Activated CD8-positive, alpha-beta memory T cell treated with anti-CD3 and anti-CD28 coated beads, Interleukin-2, amount 10 ng/mL, durations not matched to agents 7 days and 5 days (primary cell): Measurements from ENCODE around the gene CORO2A. TPM values are rescaled to one million over a fixed set of nuclear protein-coding genes. Genes with fewer than 3 reads are reported as not detected.

Experiments
- ATAC-seq: fragments of 150-1000 bp; cut with Tn5 transposase; one replicate; pipeline ENCODE4 v1.10.0; 2021; ENCODE audit warnings: moderate library complexity
- CTCF ChIA-PET: fragments of 350-600 bp; sonication (Branson Sonifier 250); formaldehyde crosslinking; loops from one replicate; lab custom pipeline; 2021; ENCODE audit warnings: antibody characterized with exemption; lab: Charles Lee
- DNase-seq: peaks from one replicate; pipeline ENCODE4 v3.0.0-alpha.2; 2020
- H3K27ac Mint-ChIP-seq: one replicate; pipeline ENCODE4 v1.8.0; 2021; ENCODE audit warnings: mild to moderate bottlenecking, mixed read lengths
- H3K27me3 Mint-ChIP-seq: one replicate; pipeline ENCODE4 v1.8.0; 2021; ENCODE audit warnings: mixed read lengths
- H3K36me3 Mint-ChIP-seq: one replicate; pipeline ENCODE4 v1.8.0; 2021; ENCODE audit warnings: mild to moderate bottlenecking, mixed read lengths
- H3K4me1 Mint-ChIP-seq: one replicate; pipeline ENCODE4 v1.8.0; 2021; ENCODE audit warnings: mixed read lengths
- H3K4me3 Mint-ChIP-seq: one replicate; pipeline ENCODE4 v1.8.0; 2021; ENCODE audit warnings: mild to moderate bottlenecking, moderate library complexity, mixed read lengths
- H3K9me3 Mint-ChIP-seq: one replicate; pipeline ENCODE4 v1.8.0; 2022; ENCODE audit warnings: low read depth, mixed read lengths
- total RNA-seq, 2 experiments: library from RNA; stranded (reverse); gene quantifications; one replicate each; pipeline ENCODE4 v1.2.3, GENCODE V29; 2021

CORO2A gene
- total RNA-seq, 2 experiments from 2014 or later, result 6.2 to 11.5 TPM

DNA sequence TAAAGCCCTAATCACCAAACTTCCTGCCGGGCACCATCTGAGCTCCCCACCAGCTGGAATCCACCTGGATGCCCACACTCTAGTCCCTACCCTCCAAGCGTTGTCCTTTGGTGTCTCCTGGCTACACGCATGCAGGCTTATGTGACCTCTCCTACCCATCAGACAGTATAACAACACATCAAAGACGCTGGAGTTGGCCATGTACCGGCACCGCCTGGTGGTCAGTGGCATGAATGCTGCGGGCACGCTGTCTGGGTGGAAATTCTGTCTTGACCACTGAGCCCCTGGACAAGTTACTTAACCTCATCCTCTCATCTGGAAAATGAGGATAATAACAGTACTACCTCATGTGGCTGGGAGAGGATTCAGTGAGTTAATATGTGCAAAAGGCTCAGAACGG, 23.4 kb upstream of the CORO2A start:
- Mint-ChIP-seq H3K36me3 (no peaks in the 10 kb centered on the region), H3K27me3 (no peaks in the 10 kb centered on the region), H3K4me3 (no peak overlapping the region), H3K27ac (no peak overlapping the region), H3K4me1 (peaks cover 13% of the 10 kb centered on the region), H3K9me3 (no peaks in the 10 kb centered on the region)
- ATAC-seq (no peak), DNase-seq (no peak)
- CTCF ChIA-PET, result interaction anchor here (0.8 kb wide), 1 partner anchor 10 kb away, joined by 3 read pairs; no protein-coding TSS in a partner anchor

DNA sequence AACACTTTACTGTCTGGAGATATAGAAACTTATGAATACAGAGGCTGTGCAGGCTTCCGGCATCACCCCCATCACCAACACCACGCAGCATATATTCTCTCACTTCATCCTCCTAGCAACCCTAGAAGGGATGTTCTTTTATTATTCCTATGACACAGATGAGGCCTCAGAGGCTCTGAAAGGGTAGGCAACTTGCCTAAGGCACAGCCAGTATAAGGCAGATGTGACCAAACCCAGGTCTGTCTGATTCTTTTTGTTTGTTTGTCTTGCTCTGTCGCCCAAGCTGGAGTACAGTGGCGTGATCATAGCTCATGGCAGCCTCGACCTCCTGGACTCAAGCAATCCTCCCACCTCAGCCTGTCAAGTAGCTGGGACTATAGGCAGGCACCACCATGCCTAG, 22.8 kb upstream of the CORO2A start:
- H3K4me3 Mint-ChIP-seq, result no peak overlapping the region
- no peaks in the 10 kb centered on the region for H3K27me3 Mint-ChIP-seq
- no peak for ATAC-seq
- H3K9me3 Mint-ChIP-seq, result no peaks in the 10 kb centered on the region
- peaks cover 13% of the 10 kb centered on the region for H3K4me1 Mint-ChIP-seq
- no peak overlapping the region for H3K27ac Mint-ChIP-seq
- CTCF ChIA-PET, result interaction anchor here (0.8 kb wide), 1 partner anchor 10 kb away, joined by 3 read pairs; no protein-coding TSS in a partner anchor
- no peak for DNase-seq
- no peaks in the 10 kb centered on the region for H3K36me3 Mint-ChIP-seq

DNA sequence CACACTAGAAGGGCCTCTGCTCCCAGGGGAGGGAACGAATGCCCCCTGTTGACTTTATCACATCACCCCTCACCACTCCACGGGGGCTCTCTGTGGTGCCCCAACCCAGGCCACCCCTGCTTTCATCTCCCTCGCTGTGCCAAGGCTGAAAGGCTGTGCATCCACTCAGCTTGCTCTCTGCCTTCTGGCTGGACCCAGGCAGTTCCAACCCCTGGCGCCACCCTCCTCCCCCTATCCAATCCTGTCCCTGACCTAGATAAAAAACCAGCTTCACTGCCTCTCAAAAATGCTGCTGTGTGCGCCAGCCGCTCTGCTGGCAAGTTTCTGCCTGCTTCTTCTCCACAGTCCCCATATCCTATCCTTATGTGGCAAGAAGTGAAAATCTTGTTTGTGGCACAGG, 22.4 kb upstream of the CORO2A start:
- no peak for DNase-seq
- Mint-ChIP-seq H3K27ac (no peak overlapping the region), H3K36me3 (no peaks in the 10 kb centered on the region), H3K4me1 (peaks cover 13% of the 10 kb centered on the region), H3K27me3 (no peaks in the 10 kb centered on the region), H3K4me3 (no peak overlapping the region), H3K9me3 (no peaks in the 10 kb centered on the region)
- no peak for ATAC-seq
- CTCF ChIA-PET, result interaction anchor here (0.8 kb wide), 1 partner anchor 9 kb away, joined by 3 read pairs; no protein-coding TSS in a partner anchor

DNA sequence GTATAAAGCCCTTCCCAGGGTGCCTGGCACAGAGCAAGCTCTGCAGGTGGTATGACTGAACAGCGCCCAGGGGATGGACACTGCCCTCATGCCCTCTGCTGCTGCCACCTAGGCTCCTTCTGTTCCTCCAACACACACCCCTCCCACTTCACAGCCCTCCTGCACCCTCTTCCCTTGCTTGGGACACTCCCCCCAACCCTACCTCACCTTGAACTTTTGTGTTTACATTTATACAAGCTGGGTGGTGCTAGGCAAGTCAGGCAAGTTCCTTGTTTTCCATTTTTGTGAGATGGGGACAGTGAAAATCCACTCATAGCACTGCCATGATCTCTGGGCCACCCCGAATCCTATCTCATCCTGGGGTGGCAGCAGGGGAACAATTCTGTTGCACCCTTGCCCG, 18.8 kb upstream of the CORO2A start:
- H3K27ac Mint-ChIP-seq, result no peak overlapping the region
- peaks cover 13% of the 10 kb centered on the region for H3K4me1 Mint-ChIP-seq
- ATAC-seq, result no peak
- H3K9me3 Mint-ChIP-seq, result no peaks in the 10 kb centered on the region
- no peak for DNase-seq
- CTCF ChIA-PET, result interaction anchor here (0.7 to 1.3 kb wide), 4 partner anchors 10 to 105 kb away, joined by 3 read pairs; no protein-coding TSS in a partner anchor
- H3K36me3 Mint-ChIP-seq, result no peaks in the 10 kb centered on the region
- no peak overlapping the region for H3K4me3 Mint-ChIP-seq
- H3K27me3 Mint-ChIP-seq, result no peaks in the 10 kb centered on the region

DNA sequence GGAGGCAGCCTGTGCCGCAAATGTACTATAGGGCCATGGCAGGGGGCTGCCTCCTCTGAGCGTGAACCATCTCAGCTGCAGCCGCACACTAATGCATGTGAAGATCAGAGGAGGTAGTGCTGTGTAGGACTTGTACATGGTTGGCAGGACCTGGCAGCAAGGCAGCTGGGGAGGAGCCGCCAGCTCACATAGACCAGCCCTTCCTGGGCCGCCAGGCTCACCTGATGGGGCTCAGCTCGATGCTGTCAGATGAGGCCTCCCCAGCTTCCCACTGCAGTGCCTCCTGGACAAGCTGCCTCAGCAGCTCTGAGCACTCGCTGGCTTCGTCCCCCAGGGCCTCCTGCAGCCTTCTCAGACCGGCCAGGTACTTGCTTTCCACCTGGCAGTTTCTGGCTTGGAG, 18.0 kb upstream of the CORO2A start:
- H3K27ac Mint-ChIP-seq, result no peak overlapping the region
- no peaks in the 10 kb centered on the region for H3K27me3 Mint-ChIP-seq
- ATAC-seq (no peak), DNase-seq (no peak)
- H3K4me1 Mint-ChIP-seq, result peaks cover 17% of the 10 kb centered on the region
- no peaks in the 10 kb centered on the region for H3K36me3 Mint-ChIP-seq
- H3K9me3 Mint-ChIP-seq, result no peaks in the 10 kb centered on the region
- CTCF ChIA-PET, result interaction anchor here (1.1 kb wide), 1 partner anchor 105 kb away, joined by 3 read pairs; no protein-coding TSS in a partner anchor
- no peak overlapping the region for H3K4me3 Mint-ChIP-seq

DNA sequence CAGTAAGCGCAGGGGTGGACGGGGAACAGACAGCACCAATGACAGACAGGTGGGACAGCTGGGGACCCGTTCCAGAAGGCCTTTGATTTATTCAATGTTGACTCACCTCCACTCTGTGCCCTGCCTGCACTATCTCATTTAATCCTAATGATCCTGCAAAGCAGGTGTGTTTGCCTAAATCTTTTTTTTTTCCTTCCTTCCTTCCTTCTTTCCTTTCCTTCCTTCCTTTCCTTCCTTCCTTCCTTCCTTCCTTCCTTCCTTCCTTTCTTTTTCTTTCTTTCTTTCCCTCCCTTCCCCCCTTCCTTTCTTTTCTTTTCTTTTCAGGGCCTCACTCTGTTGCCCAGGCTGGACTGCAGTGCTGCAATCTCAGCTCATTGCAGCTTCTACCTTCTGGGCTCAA, 17.1 kb upstream of the CORO2A start:
- H3K27ac Mint-ChIP-seq, result no peak overlapping the region
- no peak overlapping the region for H3K4me3 Mint-ChIP-seq
- H3K4me1 Mint-ChIP-seq, result peaks cover 17% of the 10 kb centered on the region
- no peaks in the 10 kb centered on the region for H3K9me3 Mint-ChIP-seq
- CTCF ChIA-PET, result interaction anchor here (1.3 to 5.2 kb wide), 3 partner anchors 16 to 54 kb away, joined by 4 to 38 read pairs (median 9); partner anchors contain the start of gene TBC1D2
- ATAC-seq (no peak), DNase-seq (no peak)
- H3K36me3 Mint-ChIP-seq, result no peaks in the 10 kb centered on the region
- no peaks in the 10 kb centered on the region for H3K27me3 Mint-ChIP-seq

DNA sequence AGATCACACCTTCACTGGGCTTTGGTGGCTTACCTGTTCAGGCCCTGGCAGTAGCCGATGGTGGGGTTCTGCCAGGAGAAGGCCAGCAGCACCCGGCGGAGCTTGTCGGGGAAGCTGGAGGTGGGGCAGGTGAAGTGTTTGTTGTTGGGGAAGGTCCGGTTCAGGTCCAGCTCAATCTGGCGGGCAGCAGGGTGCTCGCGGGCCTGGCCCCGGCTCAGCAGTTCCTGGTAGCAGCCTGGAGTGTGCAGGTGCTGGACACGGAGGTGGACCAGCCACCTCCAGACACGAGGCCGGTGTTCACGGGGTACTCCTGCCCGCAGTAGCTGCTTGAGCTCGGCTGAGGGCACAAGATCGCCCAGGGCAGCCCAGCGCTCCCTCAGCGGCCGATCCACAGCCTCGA, 16.2 kb upstream of the CORO2A start:
- no peak overlapping the region for H3K27ac Mint-ChIP-seq
- H3K4me3 Mint-ChIP-seq, result no peak overlapping the region
- ATAC-seq, result no peak
- no peak for DNase-seq
- CTCF ChIA-PET, result interaction anchor here (1.3 to 5.2 kb wide), 3 partner anchors 15 to 55 kb away, joined by 4 to 38 read pairs (median 9); partner anchors contain the start of gene TBC1D2
- peaks cover 13% of the 10 kb centered on the region for H3K4me1 Mint-ChIP-seq
- no peaks in the 10 kb centered on the region for H3K36me3 Mint-ChIP-seq
- no peaks in the 10 kb centered on the region for H3K9me3 Mint-ChIP-seq
- no peaks in the 10 kb centered on the region for H3K27me3 Mint-ChIP-seq

DNA sequence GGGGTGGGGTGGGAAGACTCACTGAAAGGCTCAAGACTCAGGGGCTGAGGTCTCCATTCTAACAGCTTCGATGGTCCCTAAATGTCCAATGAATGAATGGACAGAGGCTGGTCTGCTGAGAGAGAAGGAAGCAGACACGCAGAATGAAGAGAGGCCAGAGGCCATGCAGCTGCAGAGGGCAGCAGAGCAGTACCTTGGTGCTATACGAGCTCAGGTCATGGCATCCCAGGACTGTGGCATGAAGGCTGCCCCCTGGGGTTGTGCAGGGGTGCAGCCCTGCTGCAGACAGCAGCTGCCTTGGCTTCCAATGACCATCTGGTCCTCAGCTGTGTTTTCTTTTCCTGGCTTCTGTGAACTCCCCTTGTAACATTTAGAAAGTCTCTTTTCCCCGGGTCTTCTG, 15.2 kb upstream of the CORO2A start:
- Mint-ChIP-seq H3K27me3 (no peaks in the 10 kb centered on the region), H3K27ac (no peak overlapping the region), H3K9me3 (no peaks in the 10 kb centered on the region), H3K4me1 (peaks cover 4% of the 10 kb centered on the region), H3K4me3 (no peak overlapping the region), H3K36me3 (no peaks in the 10 kb centered on the region)
- CTCF ChIA-PET, result interaction anchor here (1.1 to 5.2 kb wide), 4 partner anchors 14 to 133 kb away, joined by 3 to 38 read pairs (median 10); partner anchors contain the start of gene TBC1D2
- DNase-seq (no peak), ATAC-seq (no peak)

DNA sequence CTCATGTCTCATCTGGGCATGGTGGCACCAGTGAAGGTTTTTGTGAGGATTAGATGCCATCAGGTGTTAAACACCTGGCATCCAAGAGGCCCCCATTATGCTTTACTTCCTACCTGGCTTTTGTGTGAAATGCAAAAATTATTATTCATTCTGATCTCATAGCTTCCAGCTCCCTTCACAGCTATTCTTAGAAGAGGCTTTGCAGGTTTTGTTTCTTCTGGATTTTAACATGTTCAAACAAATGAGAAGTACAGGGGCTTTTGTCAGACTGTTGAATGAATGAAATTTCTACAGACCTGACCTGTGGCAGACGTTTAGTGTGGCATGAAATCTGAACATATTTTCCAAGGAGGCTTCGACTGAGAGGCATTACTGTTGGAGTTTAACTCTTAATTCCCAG, 14.3 kb upstream of the CORO2A start:
- Mint-ChIP-seq H3K36me3 (no peaks in the 10 kb centered on the region), H3K4me1 (peaks cover 6% of the 10 kb centered on the region), H3K27me3 (no peaks in the 10 kb centered on the region), H3K27ac (no peak overlapping the region), H3K9me3 (no peaks in the 10 kb centered on the region), H3K4me3 (no peak overlapping the region)
- no peak for ATAC-seq
- DNase-seq, result no peak
- CTCF ChIA-PET, result interaction anchor here (1.9 to 5.2 kb wide), 4 partner anchors 13 to 132 kb away, joined by 9 to 38 read pairs (median 12); partner anchors contain the start of gene TBC1D2

DNA sequence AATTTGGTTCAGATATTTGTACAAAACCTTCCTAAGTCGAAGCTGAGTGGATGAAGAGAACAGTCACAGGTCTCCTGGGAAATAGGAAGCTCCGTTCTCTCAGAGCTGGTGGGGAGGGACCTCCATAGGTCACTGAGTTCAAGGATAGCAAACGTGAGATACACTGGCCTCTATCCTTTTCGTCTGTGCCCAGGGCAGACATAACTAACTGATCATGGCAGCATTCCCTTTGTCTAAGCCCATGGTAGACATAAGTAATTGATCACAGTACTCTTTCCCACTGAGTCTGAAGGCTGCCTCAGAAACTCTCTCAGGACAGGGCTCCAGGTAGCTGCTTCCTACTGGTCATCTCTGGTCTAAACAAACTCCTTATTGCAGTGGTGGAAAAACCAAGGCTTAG, 12.3 kb upstream of the CORO2A start:
- Mint-ChIP-seq H3K27ac (no peak overlapping the region), H3K4me1 (peaks cover 12% of the 10 kb centered on the region), H3K9me3 (no peaks in the 10 kb centered on the region), H3K36me3 (no peaks in the 10 kb centered on the region), H3K4me3 (no peak overlapping the region), H3K27me3 (no peaks in the 10 kb centered on the region)
- no peak for DNase-seq
- no peak for ATAC-seq
- CTCF ChIA-PET, result interaction anchor here (0.9 to 5.2 kb wide), 17 partner anchors 8 to 570 kb away, joined by 3 to 38 read pairs (median 4); partner anchors contain the start of genes CORO2A, TBC1D2 and TRIM14

DNA sequence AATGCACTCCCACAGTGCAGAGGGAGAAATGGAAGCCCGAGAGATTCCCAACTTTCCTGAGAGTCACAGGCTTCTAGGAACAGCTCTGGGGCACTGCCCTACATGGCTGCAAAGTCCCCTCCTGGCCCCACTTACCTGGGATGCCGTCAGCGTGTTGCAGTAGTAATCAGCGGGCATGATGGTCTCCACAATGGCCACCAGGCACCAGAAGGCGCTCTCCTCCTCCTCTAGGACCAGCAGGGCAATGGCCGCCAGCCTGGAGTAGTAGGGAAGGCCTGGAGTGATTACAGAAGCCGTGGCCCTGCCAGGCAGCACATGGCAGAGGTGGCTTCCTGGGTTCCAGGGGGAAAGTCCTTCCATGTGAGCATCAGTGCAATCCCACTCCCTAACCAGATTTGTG, 10.7 kb upstream of the CORO2A start:
- no peak overlapping the region for H3K4me3 Mint-ChIP-seq
- no peaks in the 10 kb centered on the region for H3K9me3 Mint-ChIP-seq
- CTCF ChIA-PET, result interaction anchor here (0.6 to 1.4 kb wide), 5 partner anchors 10 to 1551 kb away, joined by 3 to 4 read pairs (median 3); no protein-coding TSS in a partner anchor
- DNase-seq (no peak), ATAC-seq (no peak)
- H3K4me1 Mint-ChIP-seq, result peaks cover 12% of the 10 kb centered on the region
- no peaks in the 10 kb centered on the region for H3K27me3 Mint-ChIP-seq
- no peaks in the 10 kb centered on the region for H3K36me3 Mint-ChIP-seq
- no peak overlapping the region for H3K27ac Mint-ChIP-seq

DNA sequence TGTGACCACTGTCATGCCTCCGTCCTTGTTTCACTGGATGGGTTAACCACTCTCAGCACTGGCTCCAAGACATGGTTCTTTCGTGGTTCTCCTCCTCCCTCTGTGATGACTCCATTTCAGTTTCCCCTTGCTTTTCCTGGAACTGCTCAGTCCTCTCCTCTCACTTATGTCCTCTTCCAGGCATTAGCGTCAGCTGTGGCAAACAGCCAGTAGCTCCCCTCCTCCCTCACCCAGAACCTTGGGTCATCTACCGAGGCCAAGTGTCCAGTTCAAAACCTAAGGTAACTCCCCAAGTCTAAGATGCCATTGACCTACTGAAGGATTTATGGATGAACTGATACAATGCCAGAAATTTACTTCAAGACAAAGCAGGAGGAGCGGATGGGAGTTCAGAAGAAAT, 9.8 kb upstream of the CORO2A start:
- no peaks in the 10 kb centered on the region for H3K9me3 Mint-ChIP-seq
- H3K27me3 Mint-ChIP-seq, result no peaks in the 10 kb centered on the region
- H3K4me1 Mint-ChIP-seq, result peaks cover 12% of the 10 kb centered on the region
- CTCF ChIA-PET, result interaction anchor here (0.9 to 1.4 kb wide), 3 partner anchors 9 to 62 kb away, joined by 3 to 4 read pairs (median 4); no protein-coding TSS in a partner anchor
- H3K4me3 Mint-ChIP-seq, result no peak overlapping the region
- ATAC-seq (no peak), DNase-seq (no peak)
- no peak overlapping the region for H3K27ac Mint-ChIP-seq
- no peaks in the 10 kb centered on the region for H3K36me3 Mint-ChIP-seq

DNA sequence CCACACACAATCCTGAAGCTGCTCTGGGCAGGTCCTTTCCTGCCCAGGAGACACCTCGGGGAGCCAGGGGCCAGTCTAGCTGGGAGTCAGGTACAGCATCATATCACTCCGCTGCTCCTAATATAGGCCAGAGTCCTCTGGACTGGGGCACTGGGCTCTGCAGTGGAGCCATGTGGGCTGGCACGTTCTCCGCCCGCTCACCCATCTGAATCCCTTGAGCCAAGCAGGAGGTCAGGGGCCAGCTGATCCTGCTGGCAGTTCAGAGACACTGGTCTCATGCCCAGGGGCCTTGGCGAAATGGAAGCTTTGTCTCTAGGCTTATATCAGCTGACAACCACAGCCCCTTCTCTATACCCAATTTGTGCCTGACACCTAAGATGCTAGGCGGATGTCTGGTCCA, 9.3 kb upstream of the CORO2A start:
- Mint-ChIP-seq H3K27ac (no peak overlapping the region), H3K27me3 (no peaks in the 10 kb centered on the region), H3K4me1 (peaks cover 12% of the 10 kb centered on the region), H3K4me3 (no peak overlapping the region), H3K9me3 (no peaks in the 10 kb centered on the region), H3K36me3 (no peaks in the 10 kb centered on the region)
- DNase-seq (no peak), ATAC-seq (no peak)
- CTCF ChIA-PET, result no interaction called here

DNA sequence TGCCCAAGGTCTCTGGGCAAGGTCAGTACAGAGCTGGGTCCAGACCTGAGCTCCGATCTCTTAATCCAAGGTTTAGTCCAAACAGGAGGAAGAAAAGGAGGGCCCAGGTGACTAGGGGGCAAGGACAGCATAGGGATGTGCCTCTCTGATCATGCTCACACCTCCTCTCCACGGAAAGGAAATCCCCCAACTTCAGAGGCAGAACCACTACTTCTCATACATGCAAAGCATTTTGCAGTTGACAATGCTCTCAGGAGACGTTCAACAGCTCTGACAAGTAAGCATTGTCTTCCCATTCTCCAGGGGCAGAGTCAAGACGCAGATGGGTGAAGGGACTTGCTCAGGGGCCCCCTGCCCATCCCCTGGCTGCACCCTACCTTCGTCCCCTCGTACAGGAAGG, 8.7 kb upstream of the CORO2A start:
- ATAC-seq (no peak), DNase-seq (no peak)
- no peak overlapping the region for H3K27ac Mint-ChIP-seq
- no peaks in the 10 kb centered on the region for H3K9me3 Mint-ChIP-seq
- no peak overlapping the region for H3K4me3 Mint-ChIP-seq
- CTCF ChIA-PET, result no interaction called here
- peaks cover 10% of the 10 kb centered on the region for H3K4me1 Mint-ChIP-seq
- no peaks in the 10 kb centered on the region for H3K27me3 Mint-ChIP-seq
- no peaks in the 10 kb centered on the region for H3K36me3 Mint-ChIP-seq
